Neural cell (in vitro differentiated cells): ENCODE measurements around the gene WDR17. TPM values are rescaled to one million over a fixed set of nuclear protein-coding genes. Genes with fewer than 3 reads are reported as not detected.

Experiments used
- H2AFZ ChIP-seq: fragments of 200-600, 300-800 bp; sonication (generic), shearing (Covaris generic); 2 replicates; pipeline ENCODE4 v1.6.0; 2014; ENCODE audit warnings: low read depth, mild to moderate bottlenecking, antibody characterized with exemption, low read length, moderate library complexity
- H3F3A ChIP-seq: fragments of 200-600 bp; shearing (Covaris generic); 2 replicates; pipeline ENCODE4 v1.6.1; 2016; ENCODE audit warnings: mild to moderate bottlenecking, moderate library complexity, mixed read lengths, antibody characterized with exemption, low read length; ENCODE audit not compliant: insufficient read depth, poor library complexity, severe bottlenecking
- H3K27ac ChIP-seq: fragments of 200-600, 300-800 bp; sonication (generic), shearing (Covaris generic); 2 replicates; pipeline ENCODE4 v1.5.1; 2014; ENCODE audit warnings: mild to moderate bottlenecking, low read length, moderate library complexity
- H3K27me3 ChIP-seq: fragments of 300-800, 200-600 bp; sonication (generic), shearing (Covaris generic); 2 replicates; pipeline ENCODE4 v1.6.0; 2014; ENCODE audit warnings: mild to moderate bottlenecking, low read depth, low read length, moderate library complexity; ENCODE audit not compliant: insufficient read depth
- H3K36me3 ChIP-seq: fragments of 300-800, 200-600 bp; sonication (generic), shearing (Covaris generic); 2 replicates; pipeline ENCODE4 v1.5.1; 2014; ENCODE audit warnings: mild to moderate bottlenecking, antibody characterized with exemption, low read length, moderate library complexity; ENCODE audit not compliant: insufficient read depth
- H3K4me2 ChIP-seq: fragments of 300-800, 200-600 bp; sonication (generic), shearing (Covaris generic); 2 replicates; pipeline ENCODE4 v1.6.0; 2014; ENCODE audit warnings: mild to moderate bottlenecking, low read length
- H3K4me3 ChIP-seq: fragments of 300-800, 200-600 bp; sonication (generic), shearing (Covaris generic); 2 replicates; pipeline ENCODE4 v1.5.1; 2014; ENCODE audit warnings: mild to moderate bottlenecking, low read length, moderate library complexity
- H3K79me2 ChIP-seq: fragments of 200-600 bp; shearing (Covaris generic); replicated peaks from 2 replicates; pipeline ENCODE4 v1.6.0; 2014; ENCODE audit warnings: mild to moderate bottlenecking, low read length, moderate library complexity; ENCODE audit not compliant: insufficient read depth
- H3K9ac ChIP-seq: fragments of 300-800, 200-600 bp; sonication (generic), shearing (Covaris generic); 2 replicates; pipeline ENCODE4 v1.6.1; 2016; ENCODE audit warnings: mild to moderate bottlenecking, low read length, mixed read lengths
- H3K9me2 ChIP-seq: fragments of 200-600 bp; shearing (Covaris generic); 2 replicates; pipeline ENCODE4 v1.6.1; 2016; ENCODE audit warnings: mild to moderate bottlenecking, low read length, mixed read lengths; ENCODE audit not compliant: insufficient read depth
- H3K9me3 ChIP-seq: fragments of 200-600, 300-800 bp; sonication (generic), shearing (Covaris generic); 2 replicates; pipeline ENCODE4 v1.6.1; 2016; ENCODE audit warnings: mild to moderate bottlenecking, mixed run types, low read length, moderate library complexity, mixed read lengths
- H4K20me1 ChIP-seq: fragments of 200-600 bp; shearing (Covaris generic); 2 replicates; pipeline ENCODE4 v1.6.1; 2016; ENCODE audit warnings: mild to moderate bottlenecking, mixed run types; ENCODE audit not compliant: insufficient read depth
- EP300 ChIP-seq: fragments of 450-650 bp; conservative IDR thresholded peaks from 2 replicates; pipeline ENCODE4 v1.6.1; 2014; ENCODE audit warnings: antibody characterized with exemption, mild to moderate bottlenecking, moderate library complexity; ENCODE audit not compliant: poor library complexity, severe bottlenecking
- EZH2 ChIP-seq: fragments of 200-600, 300-800 bp; shearing (Covaris generic), sonication (generic); IDR thresholded peaks from 2 replicates; pipeline ENCODE4 v1.6.1; 2014; ENCODE audit warnings: antibody characterized with exemption, low read length, borderline replicate concordance, mild to moderate bottlenecking; ENCODE audit not compliant: insufficient read depth, poor library complexity, severe bottlenecking
- MXI1 ChIP-seq: fragments of 450-650 bp; conservative IDR thresholded peaks from 2 replicates; pipeline ENCODE4 v1.6.1; 2014; ENCODE audit warnings: antibody characterized with exemption, mild to moderate bottlenecking; ENCODE audit not compliant: poor library complexity, severe bottlenecking
- POLR2AphosphoS5 ChIP-seq: IDR thresholded peaks from 2 replicates; pipeline ENCODE4 v1.6.1; 2012
- RAD21 ChIP-seq: fragments of 450-650 bp; conservative IDR thresholded peaks from 2 replicates; pipeline ENCODE4 v1.6.1; 2014; ENCODE audit warnings: antibody characterized with exemption, mild to moderate bottlenecking, moderate library complexity
- REST ChIP-seq: IDR thresholded peaks from 2 replicates; pipeline ENCODE4 v1.6.1; 2012; ENCODE audit warnings: borderline replicate concordance
- SMC3 ChIP-seq: fragments of 450-650 bp; conservative IDR thresholded peaks from 2 replicates; pipeline ENCODE4 v1.6.1; 2014; ENCODE audit warnings: antibody characterized with exemption, mild to moderate bottlenecking, moderate library complexity; ENCODE audit not compliant: poor library complexity
- TAF1 ChIP-seq: IDR thresholded peaks from 2 replicates; pipeline ENCODE4 v1.6.1; 2012; ENCODE audit warnings: low read depth
- polyA plus RNA-seq: library from polyadenylated mRNA; depleted of rRNA; stranded (reverse); fragments of >200 nt; gene quantifications from 2 replicates; pipeline ENCODE4 v1.2.3, GENCODE V29; 2014
- TF ChIP-seq, protein P1 (sequence below): fragments of 450-650 bp; IDR thresholded peaks from 2 replicates; pipeline ENCODE4 v1.5.1; 2014; ENCODE audit warnings: antibody characterized with exemption, mild to moderate bottlenecking, moderate library complexity; ENCODE audit not compliant: poor library complexity, severe bottlenecking

The WDR17 gene
- polyA plus RNA-seq, 1 donor from 2014 or later, result 59.1 TPM

GRCh38 chr4:176063718-176064117 lies 1.9 kb upstream of the WDR17 start:
- Histone ChIP-seq H3K9me3 (no peaks in the 10 kb centered on the region), H4K20me1 (no peaks in the 10 kb centered on the region), H3K4me3 (no peak overlapping the region), H3K9me2 (no peaks in the 10 kb centered on the region), H3K27ac (no peak overlapping the region), H3K36me3 (no peaks in the 10 kb centered on the region), H3K27me3 (no peaks in the 10 kb centered on the region), H3K4me2 (no peak overlapping the region), H3K79me2 (peaks cover 23% of the 10 kb centered on the region), H3F3A (no peaks in the 10 kb centered on the region), H2AFZ (no peak overlapping the region), H3K9ac (no peak overlapping the region)
- TF ChIP-seq SMC3, result no peak
- no peak for TF ChIP-seq RAD21
- TF ChIP-seq EZH2, result no peak
- TF ChIP-seq TAF1, result no peak
- TF ChIP-seq MXI1, result no peak
- TF ChIP-seq, protein P1, sequence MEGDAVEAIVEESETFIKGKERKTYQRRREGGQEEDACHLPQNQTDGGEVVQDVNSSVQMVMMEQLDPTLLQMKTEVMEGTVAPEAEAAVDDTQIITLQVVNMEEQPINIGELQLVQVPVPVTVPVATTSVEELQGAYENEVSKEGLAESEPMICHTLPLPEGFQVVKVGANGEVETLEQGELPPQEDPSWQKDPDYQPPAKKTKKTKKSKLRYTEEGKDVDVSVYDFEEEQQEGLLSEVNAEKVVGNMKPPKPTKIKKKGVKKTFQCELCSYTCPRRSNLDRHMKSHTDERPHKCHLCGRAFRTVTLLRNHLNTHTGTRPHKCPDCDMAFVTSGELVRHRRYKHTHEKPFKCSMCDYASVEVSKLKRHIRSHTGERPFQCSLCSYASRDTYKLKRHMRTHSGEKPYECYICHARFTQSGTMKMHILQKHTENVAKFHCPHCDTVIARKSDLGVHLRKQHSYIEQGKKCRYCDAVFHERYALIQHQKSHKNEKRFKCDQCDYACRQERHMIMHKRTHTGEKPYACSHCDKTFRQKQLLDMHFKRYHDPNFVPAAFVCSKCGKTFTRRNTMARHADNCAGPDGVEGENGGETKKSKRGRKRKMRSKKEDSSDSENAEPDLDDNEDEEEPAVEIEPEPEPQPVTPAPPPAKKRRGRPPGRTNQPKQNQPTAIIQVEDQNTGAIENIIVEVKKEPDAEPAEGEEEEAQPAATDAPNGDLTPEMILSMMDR, result no peak
- TF ChIP-seq REST, result no peak
- TF ChIP-seq POLR2AphosphoS5, result no peak
- TF ChIP-seq EP300, result no peak

DNA sequence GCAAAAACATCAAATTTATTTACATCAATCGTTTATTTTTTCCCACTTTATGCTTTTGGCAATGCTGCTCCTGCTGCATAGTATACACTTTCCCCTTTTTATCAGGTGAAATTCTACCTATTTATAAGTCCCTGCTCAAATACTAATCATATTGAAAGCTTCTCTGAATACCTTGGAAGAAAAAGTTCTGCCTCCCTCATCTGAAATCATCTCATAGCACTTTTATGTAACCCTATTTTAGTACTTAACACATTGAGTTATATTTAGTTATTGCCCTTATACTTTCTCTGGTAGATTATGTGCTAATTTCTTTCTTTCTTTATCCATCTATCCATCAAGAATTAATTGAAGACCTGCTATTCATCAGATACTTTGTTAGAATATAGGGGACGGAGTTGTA lies 1.1 kb upstream of the WDR17 start:
- Histone ChIP-seq H3K4me3 (no peak overlapping the region), H3K36me3 (no peaks in the 10 kb centered on the region), H3K79me2 (peaks cover 23% of the 10 kb centered on the region), H3K27me3 (no peaks in the 10 kb centered on the region), H2AFZ (no peak overlapping the region), H3K9me3 (no peaks in the 10 kb centered on the region), H3K9ac (no peak overlapping the region), H3F3A (no peaks in the 10 kb centered on the region), H3K9me2 (no peaks in the 10 kb centered on the region), H3K4me2 (peak overlapping the region; percentile 77), H4K20me1 (no peaks in the 10 kb centered on the region), H3K27ac (peak overlapping the region; percentile 78)
- TF ChIP-seq EZH2 (no peak), TAF1 (no peak), REST (no peak), EP300 (no peak)
- TF ChIP-seq, protein P1, result no peak
